Lower lobe of right lung (tissue), 2 donors: ENCODE results near the gene PRTFDC1. TPM values are rescaled to one million over a fixed set of nuclear protein-coding genes. Genes with fewer than 3 reads are reported as not detected.
A peak's percentile ranks its signal among the peaks of the same experiment; 100 is the strongest.

ENCODE experiments used
- ATAC-seq, 2 donors: fragments of 200-7000 bp; cut with Tn5 transposase; one replicate each; pipeline ENCODE4 v1.9.1; 2020 to 2022; ENCODE audit warnings: mild to moderate bottlenecking in 2 of 2, moderate library complexity in 2 of 2
- DNase-seq: peaks from one replicate; pipeline ENCODE4 v3.0.0-alpha.2; 2020
- H3K27ac ChIP-seq: fragments of 200-600 bp; one replicate; pipeline ENCODE4 v1.8.0; 2022
- H3K27me3 ChIP-seq: fragments of 200-600 bp; one replicate; pipeline ENCODE4 v1.8.0; 2022; ENCODE audit warnings: low read depth
- H3K36me3 ChIP-seq: fragments of 200-600 bp; one replicate; pipeline ENCODE4 v1.8.0; 2022; ENCODE audit warnings: mild to moderate bottlenecking
- H3K4me1 ChIP-seq: fragments of 200-600 bp; one replicate; pipeline ENCODE4 v1.8.0; 2022
- H3K4me3 ChIP-seq: fragments of 200-600 bp; one replicate; pipeline ENCODE4 v1.8.0; 2022; ENCODE audit warnings: mild to moderate bottlenecking
- H3K9me3 ChIP-seq: fragments of 200-600 bp; one replicate; pipeline ENCODE4 v1.8.0; 2022
- intact Hi-C: fragments of 100-400 bp; cut with DNase I; formaldehyde crosslinking; loops from one replicate; pipeline ENCODE4 v1.11.0; 2022
- total RNA-seq: library from RNA; stranded (reverse); fragmentation: NEBNext Ultra II Directional; extraction: Animal tissue kit (Norgen Biotek cat#: 25700); gene quantifications from one replicate; pipeline ENCODE4 v1.2.1, GENCODE V29; 2021
- TF ChIP-seq, protein P1 (sequence below): fragments of 200-600 bp; IDR thresholded peaks from one replicate; pipeline ENCODE4 v1.8.0; 2022; ENCODE audit warnings: antibody characterized with exemption, mild to moderate bottlenecking
- donor health status: DM: no; HTN: yes; CAD: no; lungs with severe emphysema.

The PRTFDC1 gene
- total RNA-seq, 1 donor from 2014 or later: 3.8 TPM

DNA sequence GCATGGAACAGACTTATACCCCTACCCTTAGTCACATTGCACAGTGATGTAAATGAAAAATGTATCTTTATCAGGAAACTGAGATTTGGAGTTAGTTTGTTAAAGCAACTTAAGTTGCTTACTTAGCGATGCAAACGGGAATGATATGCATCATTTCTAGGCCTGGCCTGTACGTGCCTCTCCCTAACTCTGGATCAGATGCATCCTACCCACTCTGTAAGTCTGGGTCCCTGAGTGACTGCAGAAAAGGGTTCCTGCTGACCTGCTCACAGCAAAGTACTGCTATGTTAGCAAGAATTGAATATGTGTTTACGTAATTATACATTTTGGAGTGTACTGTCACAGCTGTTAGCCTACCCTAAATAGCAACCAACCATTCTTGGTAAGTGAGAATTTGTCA lies 30.7 kb upstream of the PRTFDC1 start:
- no peaks in the 10 kb centered on the region for H3K27me3 ChIP-seq
- no peaks in the 10 kb centered on the region for H3K9me3 ChIP-seq
- TF ChIP-seq, protein P1, sequence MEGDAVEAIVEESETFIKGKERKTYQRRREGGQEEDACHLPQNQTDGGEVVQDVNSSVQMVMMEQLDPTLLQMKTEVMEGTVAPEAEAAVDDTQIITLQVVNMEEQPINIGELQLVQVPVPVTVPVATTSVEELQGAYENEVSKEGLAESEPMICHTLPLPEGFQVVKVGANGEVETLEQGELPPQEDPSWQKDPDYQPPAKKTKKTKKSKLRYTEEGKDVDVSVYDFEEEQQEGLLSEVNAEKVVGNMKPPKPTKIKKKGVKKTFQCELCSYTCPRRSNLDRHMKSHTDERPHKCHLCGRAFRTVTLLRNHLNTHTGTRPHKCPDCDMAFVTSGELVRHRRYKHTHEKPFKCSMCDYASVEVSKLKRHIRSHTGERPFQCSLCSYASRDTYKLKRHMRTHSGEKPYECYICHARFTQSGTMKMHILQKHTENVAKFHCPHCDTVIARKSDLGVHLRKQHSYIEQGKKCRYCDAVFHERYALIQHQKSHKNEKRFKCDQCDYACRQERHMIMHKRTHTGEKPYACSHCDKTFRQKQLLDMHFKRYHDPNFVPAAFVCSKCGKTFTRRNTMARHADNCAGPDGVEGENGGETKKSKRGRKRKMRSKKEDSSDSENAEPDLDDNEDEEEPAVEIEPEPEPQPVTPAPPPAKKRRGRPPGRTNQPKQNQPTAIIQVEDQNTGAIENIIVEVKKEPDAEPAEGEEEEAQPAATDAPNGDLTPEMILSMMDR: no peak
- no peak overlapping the region for H3K4me3 ChIP-seq
- no peaks in the 10 kb centered on the region for H3K4me1 ChIP-seq
- H3K27ac ChIP-seq: no peak overlapping the region
- DNase-seq (no peak), ATAC-seq (no peak)
- H3K36me3 ChIP-seq: no peaks in the 10 kb centered on the region
- intact Hi-C loops: no loop called here

DNA sequence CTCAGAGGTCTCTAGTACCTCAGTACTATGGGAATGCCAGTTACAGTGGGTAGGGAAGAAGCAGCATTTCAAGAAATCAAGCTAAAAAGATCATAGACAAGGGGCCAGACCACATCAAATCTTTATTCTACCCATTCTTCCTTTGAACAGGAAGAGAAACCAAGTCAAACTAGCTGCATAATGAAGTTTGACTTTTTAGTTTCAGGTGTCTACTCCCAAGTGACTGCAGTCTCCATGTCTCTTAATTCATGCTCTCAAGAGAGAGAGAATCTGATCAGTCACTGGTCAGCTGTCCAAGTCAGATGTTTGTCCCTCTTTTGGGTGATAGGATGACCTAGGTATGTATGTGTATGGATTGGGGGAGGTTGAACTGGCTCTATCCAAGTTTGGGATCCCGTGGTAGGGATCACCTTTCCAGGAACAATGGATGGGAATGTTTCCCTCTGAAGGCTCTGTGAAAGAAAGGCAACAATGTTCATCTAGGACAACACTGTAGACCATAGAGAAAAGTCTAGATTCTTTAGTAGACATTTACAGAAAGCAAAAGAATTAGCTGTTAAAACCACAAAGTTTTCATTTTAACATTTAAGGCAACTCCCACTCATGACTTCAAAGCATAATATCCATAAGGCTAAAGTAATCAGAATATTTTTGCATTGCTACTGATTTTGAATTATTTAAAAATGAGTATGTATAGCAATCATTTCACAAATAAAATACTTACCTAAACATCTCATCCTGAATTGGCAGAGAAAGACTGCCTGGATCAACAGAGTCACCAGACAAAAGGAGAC lies 30.1 kb upstream of the PRTFDC1 start:
- no peak overlapping the region for H3K4me3 ChIP-seq
- DNase-seq: no peak
- ATAC-seq: no peak
- no peaks in the 10 kb centered on the region for H3K27me3 ChIP-seq
- TF ChIP-seq, protein P1: no peak
- no peaks in the 10 kb centered on the region for H3K4me1 ChIP-seq
- H3K36me3 ChIP-seq: no peaks in the 10 kb centered on the region
- no peak overlapping the region for H3K27ac ChIP-seq
- H3K9me3 ChIP-seq: no peaks in the 10 kb centered on the region
- intact Hi-C loops: no loop called here

DNA sequence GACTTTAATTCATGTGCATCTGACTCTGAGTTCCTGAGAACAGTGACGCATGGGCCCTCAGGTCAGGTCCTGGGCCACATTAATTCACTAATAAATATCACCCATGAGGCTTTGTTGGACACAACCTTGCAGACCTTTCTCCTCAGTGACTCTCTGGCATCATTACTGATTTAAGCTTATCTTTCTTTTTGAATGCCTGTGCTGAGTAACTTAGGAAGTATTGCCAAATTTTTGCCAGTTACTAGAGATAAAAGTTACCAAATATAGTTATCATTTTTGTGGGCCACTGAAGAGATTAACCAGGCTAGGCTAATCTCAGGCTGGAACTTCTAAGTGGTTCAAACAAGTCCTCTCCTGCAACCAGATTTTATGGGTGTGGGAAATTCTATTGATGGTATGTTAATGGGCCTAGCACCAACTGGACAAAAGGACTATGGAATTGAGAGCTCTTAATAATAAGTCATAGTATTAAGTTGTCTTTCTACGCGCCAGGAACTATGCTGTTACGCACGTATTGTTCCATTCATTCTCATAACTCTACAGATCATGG lies 28.8 kb upstream of the PRTFDC1 start:
- TF ChIP-seq, protein P1: no peak
- Histone ChIP-seq H3K4me3 (no peak overlapping the region), H3K27ac (no peak overlapping the region), H3K27me3 (no peaks in the 10 kb centered on the region), H3K4me1 (no peaks in the 10 kb centered on the region), H3K36me3 (no peaks in the 10 kb centered on the region), H3K9me3 (no peaks in the 10 kb centered on the region)
- intact Hi-C loops: no loop called here
- DNase-seq (no peak), ATAC-seq (no peak)

DNA sequence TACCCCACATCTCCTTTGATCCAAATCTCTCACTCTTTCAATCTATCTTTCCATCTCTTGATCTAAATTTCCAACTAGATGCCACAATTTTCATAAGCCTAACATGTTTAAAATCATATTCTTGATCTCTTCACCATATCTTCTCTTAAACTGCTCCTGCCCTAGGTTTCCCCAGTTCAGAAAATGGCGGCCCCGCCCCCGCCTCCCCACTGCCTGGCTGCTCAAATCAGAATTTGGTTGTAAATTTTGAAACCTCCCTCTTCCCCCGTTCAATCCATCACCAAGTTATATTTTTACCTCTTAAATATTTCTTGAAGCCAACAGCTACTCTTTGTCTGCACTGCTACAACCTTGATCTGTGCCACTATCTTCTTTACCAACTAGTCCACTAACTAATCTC lies 27.3 kb upstream of the PRTFDC1 start:
- ATAC-seq (no peak), DNase-seq (no peak)
- intact Hi-C loops: no loop called here
- H3K4me1 ChIP-seq: no peaks in the 10 kb centered on the region
- TF ChIP-seq, protein P1: no peak
- no peaks in the 10 kb centered on the region for H3K9me3 ChIP-seq
- H3K27ac ChIP-seq: no peak overlapping the region
- H3K27me3 ChIP-seq: no peaks in the 10 kb centered on the region
- no peak overlapping the region for H3K4me3 ChIP-seq
- H3K36me3 ChIP-seq: no peaks in the 10 kb centered on the region

DNA sequence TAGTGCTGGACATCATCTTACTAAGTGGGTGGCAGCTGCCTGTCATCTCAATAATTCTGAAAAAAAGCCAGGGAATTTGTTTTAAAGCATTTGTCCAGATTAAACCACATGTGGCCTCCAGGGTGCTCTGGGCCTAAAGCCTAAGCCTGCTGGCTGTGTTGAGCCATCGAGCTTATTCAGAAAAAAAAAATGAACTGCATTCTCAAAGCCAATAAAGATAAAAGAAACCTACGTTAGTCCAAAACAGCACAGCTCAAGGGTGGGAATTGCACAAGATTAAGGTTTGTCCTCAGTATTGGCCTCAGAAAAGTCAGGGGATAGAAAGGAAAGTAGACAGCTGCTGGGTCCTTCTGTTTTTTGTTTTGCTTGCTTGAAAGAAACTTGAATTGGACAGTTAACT lies 22.6 kb upstream of the PRTFDC1 start:
- Histone ChIP-seq H3K4me1 (no peaks in the 10 kb centered on the region), H3K4me3 (no peak overlapping the region), H3K27me3 (no peaks in the 10 kb centered on the region), H3K36me3 (no peaks in the 10 kb centered on the region), H3K9me3 (no peaks in the 10 kb centered on the region), H3K27ac (no peak overlapping the region)
- TF ChIP-seq, protein P1: no peak
- ATAC-seq: peak; percentile 41 to 61
- intact Hi-C loops: no loop called here
- DNase-seq: no peak
